ENCODE results near the gene GLCE. TPM values are rescaled to one million over a fixed set of nuclear protein-coding genes. Genes with fewer than 3 reads are reported as not detected.

Gene GLCE
- total RNA-seq, 2 donors from 2014 or later, result 16.3 to 17.2 TPM

DNA sequence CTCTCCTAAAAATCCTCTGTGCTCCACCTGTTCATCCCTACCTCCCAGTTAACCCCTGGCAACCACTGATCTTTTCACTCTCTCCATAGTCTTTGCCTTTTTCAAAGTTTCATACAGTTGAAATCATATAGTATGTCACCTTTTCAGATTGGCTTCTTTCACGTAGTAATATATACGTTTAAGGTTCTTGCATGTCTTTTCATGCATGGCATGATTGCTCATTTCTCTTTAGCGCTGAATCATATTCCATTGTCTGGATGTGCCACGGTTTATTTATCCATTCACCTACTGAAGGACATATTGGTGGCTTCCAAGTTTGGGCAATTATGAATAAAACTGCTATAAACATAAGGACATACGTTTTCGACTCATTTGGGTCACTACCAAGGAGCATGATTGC lies 28.7 kb downstream of the GLCE start:
- H3K27me3 Mint-ChIP-seq (ENCODE audit: insufficient read depth), result no peaks in the 10 kb centered on the region
- 98 to 99% methylated on average over 6 of the region's 6 CpGs for WGBS, 2 experiments (ENCODE audit: insufficient coverage in 1 of 2, insufficient read length in 1 of 2)
- H3K4me3 Mint-ChIP-seq, result no peak overlapping the region

DNA sequence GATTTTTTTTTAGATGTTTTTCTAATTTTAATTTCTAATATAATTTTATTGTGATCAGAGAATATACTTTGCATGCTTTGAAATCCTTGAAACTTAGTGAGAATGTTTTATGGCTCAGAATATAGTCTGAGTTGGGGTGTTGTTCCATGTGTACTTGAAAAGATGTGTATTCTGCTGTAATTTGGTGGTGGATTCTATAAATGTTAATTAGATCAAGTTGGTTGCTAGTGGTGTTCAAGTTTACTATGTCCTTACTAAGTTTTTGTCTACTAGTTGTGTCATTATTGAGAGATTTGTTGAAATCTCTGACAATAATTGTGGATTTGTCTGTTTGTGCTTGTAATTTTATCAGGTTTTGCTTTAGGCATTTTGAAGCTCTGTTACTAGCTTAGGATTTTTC lies 29.7 kb downstream of the GLCE start:
- Histone ChIP-seq H3K9me3 (ENCODE audit: control insufficient read depth, low read length) (peaks cover 24% of the 10 kb centered on the region), H3K4me1 (ENCODE audit: control insufficient read depth, insufficient read depth, low read length) (peaks cover 2% of the 10 kb centered on the region), H3K4me3 (ENCODE audit: low read length) (no peak overlapping the region), H3K27me3 (ENCODE audit: control insufficient read depth, insufficient read depth, low read length, poor library complexity, severe bottlenecking) (no peaks in the 10 kb centered on the region), H3K9ac (ENCODE audit: extremely low read depth, low read length, poor library complexity, severe bottlenecking) (no peak overlapping the region), H3K27ac (ENCODE audit: low read depth, low read length) (no peak overlapping the region), H3K36me3 (ENCODE audit: control insufficient read depth, insufficient read depth, low read length) (peaks cover 17% of the 10 kb centered on the region)
- no peak for DNase-seq
- Mint-ChIP-seq H3K4me1 (peaks cover 21% of the 10 kb centered on the region), H3K9me3 (peaks cover 19% of the 10 kb centered on the region), H3K36me3 (ENCODE audit: low read depth) (peaks cover 23% of the 10 kb centered on the region), H3K4me3 (no peak overlapping the region), H3K27me3 (ENCODE audit: insufficient read depth) (no peaks in the 10 kb centered on the region), H3K27ac (no peak overlapping the region)
- TF ChIP-seq, protein P1, sequence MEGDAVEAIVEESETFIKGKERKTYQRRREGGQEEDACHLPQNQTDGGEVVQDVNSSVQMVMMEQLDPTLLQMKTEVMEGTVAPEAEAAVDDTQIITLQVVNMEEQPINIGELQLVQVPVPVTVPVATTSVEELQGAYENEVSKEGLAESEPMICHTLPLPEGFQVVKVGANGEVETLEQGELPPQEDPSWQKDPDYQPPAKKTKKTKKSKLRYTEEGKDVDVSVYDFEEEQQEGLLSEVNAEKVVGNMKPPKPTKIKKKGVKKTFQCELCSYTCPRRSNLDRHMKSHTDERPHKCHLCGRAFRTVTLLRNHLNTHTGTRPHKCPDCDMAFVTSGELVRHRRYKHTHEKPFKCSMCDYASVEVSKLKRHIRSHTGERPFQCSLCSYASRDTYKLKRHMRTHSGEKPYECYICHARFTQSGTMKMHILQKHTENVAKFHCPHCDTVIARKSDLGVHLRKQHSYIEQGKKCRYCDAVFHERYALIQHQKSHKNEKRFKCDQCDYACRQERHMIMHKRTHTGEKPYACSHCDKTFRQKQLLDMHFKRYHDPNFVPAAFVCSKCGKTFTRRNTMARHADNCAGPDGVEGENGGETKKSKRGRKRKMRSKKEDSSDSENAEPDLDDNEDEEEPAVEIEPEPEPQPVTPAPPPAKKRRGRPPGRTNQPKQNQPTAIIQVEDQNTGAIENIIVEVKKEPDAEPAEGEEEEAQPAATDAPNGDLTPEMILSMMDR (conservative IDR thresholded peaks at IDR 0.05), result no peak

More for the DNA sequence above, 28.7 kb downstream of the GLCE start:
- peaks cover 17% of the 10 kb centered on the region for H3K36me3 ChIP-seq (ENCODE audit: control insufficient read depth, insufficient read depth, low read length)
- no peaks in the 10 kb centered on the region for H3K27me3 ChIP-seq (ENCODE audit: control insufficient read depth, insufficient read depth, low read length, poor library complexity, severe bottlenecking)
- no peak overlapping the region for H3K27ac ChIP-seq (ENCODE audit: low read depth, low read length)
- Mint-ChIP-seq H3K36me3 (ENCODE audit: low read depth) (peaks cover 23% of the 10 kb centered on the region), H3K27ac (no peak overlapping the region), H3K4me1 (peaks cover 17% of the 10 kb centered on the region), H3K9me3 (peaks cover 19% of the 10 kb centered on the region)
- H3K4me3 ChIP-seq (ENCODE audit: low read length), result no peak overlapping the region
- H3K9ac ChIP-seq (ENCODE audit: extremely low read depth, low read length, poor library complexity, severe bottlenecking), result no peak overlapping the region
- H3K4me1 ChIP-seq (ENCODE audit: control insufficient read depth, insufficient read depth, low read length), result peaks cover 2% of the 10 kb centered on the region
- DNase-seq, result no peak
- H3K9me3 ChIP-seq (ENCODE audit: control insufficient read depth, low read length), result peaks cover 24% of the 10 kb centered on the region
- TF ChIP-seq, protein P1 (conservative IDR thresholded peaks at IDR 0.05), result no peak

DNA sequence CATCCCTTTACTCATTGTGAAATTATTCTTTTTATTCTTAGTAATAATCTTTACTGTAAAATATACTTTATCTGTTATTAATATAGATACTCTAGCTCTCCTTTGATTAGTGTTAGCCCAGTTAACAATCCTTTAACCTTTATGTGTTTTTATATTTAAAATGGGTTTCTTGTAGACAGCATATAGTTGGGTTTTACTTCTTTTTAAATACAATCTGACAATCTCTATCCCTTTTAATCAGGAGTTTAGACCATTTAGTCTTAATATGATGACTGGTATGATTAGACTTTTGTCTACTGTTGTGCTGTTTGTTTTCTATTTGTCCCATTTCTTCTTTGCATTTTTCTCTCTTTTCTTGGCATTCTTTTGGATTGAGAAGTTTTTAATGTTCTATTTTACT lies 30.1 kb downstream of the GLCE start:
- no peak for DNase-seq
- H3K36me3 Mint-ChIP-seq (ENCODE audit: low read depth), result peaks cover 23% of the 10 kb centered on the region
- H3K4me3 ChIP-seq (ENCODE audit: low read length), result peak overlapping the region; percentile 15
- H3K4me3 Mint-ChIP-seq, result no peak overlapping the region
- TF ChIP-seq, protein P1 (conservative IDR thresholded peaks at IDR 0.05), result no peak
- no peak overlapping the region for H3K9ac ChIP-seq (ENCODE audit: extremely low read depth, low read length, poor library complexity, severe bottlenecking)
- H3K4me1 Mint-ChIP-seq, result peaks cover 21% of the 10 kb centered on the region
- H3K27me3 ChIP-seq (ENCODE audit: control insufficient read depth, insufficient read depth, low read length, poor library complexity, severe bottlenecking), result no peaks in the 10 kb centered on the region
- H3K9me3 ChIP-seq (ENCODE audit: control insufficient read depth, low read length), result peaks cover 24% of the 10 kb centered on the region
- peaks cover 19% of the 10 kb centered on the region for H3K9me3 Mint-ChIP-seq
- peaks cover 17% of the 10 kb centered on the region for H3K36me3 ChIP-seq (ENCODE audit: control insufficient read depth, insufficient read depth, low read length)
- H3K27ac ChIP-seq (ENCODE audit: low read depth, low read length), result no peak overlapping the region
- no peak overlapping the region for H3K27ac Mint-ChIP-seq
- H3K4me1 ChIP-seq (ENCODE audit: control insufficient read depth, insufficient read depth, low read length), result peaks cover 2% of the 10 kb centered on the region
- H3K27me3 Mint-ChIP-seq (ENCODE audit: insufficient read depth), result no peaks in the 10 kb centered on the region

Data from endodermal cell (in vitro differentiated cells).